NCI-H2196 (cell line): Measurements from ENCODE around the gene RIMS3.
"Not testable (repeated sequence)": the region's sequence is repeated elsewhere in the genome, so short reads cannot be mapped to it uniquely, and the experiment has no call there.

Source experiments
- DNase-seq: peaks from one replicate; lab custom pipeline; 2025; ENCODE audit not compliant: unreplicated experiment; lab: John Stamatoyannopoulos, UW

The RIMS3 gene

GRCh38 chr1:40594187-40594531, 71.3 kb downstream of the RIMS3 start:
- DNase-seq: peak; percentile 2

DNA sequence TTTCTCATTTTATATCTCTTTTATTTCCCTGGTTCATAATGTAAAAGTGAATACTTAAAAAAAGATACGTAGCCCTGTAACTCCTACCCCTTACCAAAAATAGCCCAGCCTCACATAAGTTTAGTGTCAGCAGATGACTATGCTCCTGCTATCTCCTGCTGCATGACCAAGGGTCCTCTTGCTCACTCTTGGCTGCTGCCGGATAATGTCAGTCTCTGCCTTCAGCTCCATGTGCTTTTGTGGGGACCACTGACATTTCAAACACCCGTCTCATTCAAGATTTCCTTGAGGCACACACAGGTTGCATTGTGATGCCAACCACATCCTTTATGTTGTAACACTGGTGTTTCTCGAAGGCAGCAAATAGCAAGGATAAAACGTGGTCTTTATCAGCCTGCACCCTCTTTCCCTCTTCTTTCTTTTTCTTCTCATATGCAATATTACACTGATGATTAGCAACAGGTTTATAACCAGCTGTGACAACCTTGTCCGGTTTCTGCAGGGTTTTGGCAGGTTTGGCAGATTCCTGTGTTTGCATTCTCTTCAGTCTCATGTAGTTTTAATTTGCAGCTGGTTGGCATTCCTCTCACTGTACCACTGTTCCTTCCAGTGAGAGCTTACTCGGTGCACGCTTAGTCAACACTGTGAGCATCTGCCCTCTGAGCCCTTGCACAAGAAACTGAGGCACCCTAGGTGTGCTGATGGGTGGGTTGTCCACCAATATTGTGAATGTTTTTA, 71.9 kb downstream of the RIMS3 start:
- no peak for DNase-seq

DNA sequence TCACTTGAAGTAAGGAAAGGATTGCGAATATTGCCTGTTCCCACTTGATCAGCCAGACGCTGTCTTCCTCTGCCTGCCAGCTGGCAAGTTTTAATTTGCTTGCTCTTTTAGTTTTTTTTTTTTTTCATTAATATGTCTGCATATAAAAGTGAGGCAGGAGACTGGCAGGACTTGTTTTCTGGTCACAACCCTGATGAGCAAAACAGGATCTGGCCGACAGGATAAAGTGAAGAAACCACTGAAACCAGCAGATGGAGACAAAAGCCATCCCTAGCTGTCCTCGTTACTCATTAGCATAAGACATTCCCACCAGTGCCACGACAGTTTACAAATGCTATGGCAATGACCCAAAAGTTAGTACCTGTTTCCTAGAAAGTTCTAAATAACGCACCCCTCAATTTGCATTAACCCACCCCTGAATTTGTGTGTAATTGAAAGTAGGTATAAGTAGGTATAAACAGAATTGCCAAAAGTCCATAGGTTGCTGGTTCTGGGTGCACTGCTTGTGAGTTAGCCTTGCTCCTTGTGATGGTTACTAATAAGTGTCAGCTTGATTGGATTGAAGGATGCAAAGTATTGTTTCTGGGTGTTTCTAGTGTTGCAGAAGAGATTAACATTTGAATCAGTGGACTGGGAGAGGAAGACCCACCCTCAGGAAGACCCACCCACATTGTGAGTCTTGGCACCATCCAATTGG, 73.2 kb downstream of the RIMS3 start:
- DNase-seq: peak; percentile 33

DNA sequence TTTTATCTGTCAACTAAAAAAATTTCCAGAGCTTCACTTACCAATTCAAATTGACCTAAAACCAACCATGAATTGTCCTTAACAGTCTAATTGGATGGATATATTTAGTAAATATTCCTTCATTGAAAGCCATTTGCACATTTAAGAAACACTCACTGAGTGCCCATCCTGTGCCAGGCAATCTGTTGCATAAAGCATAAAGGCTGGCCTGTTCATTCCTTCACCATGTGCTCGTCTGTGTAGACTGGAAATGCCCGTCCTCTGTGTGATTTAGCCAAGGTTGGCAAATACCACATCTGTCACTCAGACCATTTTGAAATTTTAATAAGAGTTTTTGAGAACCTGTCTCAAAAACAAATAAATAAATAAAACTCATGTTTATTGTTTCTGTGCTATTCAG, 76.9 kb downstream of the RIMS3 start:
- no peak for DNase-seq

DNA sequence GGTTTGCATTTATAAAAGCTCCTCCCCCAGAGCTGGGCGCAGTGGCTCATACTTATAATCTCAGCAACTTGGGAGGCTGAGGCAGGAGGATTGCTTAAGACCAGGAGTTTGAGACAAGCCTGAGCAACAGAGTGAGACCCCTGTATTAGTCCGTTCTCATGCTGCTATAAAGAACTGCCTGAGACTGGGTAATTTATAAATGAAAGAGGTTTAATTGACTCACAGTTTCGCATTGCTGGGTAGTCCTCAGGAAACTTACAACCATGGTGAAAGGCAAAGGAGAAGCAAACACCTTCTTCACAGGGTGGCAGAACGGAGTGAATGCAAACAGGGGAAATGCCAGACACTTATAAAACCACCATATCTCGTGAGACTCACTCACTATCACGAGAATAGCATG, 81.5 kb downstream of the RIMS3 start:
- DNase-seq: no peak

DNA sequence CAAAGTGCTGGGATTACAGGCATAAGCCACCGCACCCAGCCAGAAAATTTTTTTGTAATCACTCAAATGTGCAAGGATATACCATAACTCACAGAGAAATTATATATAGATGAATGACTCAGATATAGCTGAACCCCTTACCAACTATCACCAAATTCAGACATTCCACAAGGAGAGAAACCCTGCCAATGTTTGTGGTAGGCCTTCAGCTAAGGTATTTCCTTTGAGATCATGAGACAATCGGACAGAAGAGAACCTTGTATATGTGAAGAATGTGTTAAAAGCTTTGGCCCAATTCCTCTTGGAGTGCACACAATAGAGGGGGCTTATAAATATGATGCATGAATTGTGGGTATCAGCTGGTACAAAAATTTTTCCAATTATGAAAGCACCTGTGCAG, 83.4 kb downstream of the RIMS3 start:
- DNase-seq: no peak

DNA sequence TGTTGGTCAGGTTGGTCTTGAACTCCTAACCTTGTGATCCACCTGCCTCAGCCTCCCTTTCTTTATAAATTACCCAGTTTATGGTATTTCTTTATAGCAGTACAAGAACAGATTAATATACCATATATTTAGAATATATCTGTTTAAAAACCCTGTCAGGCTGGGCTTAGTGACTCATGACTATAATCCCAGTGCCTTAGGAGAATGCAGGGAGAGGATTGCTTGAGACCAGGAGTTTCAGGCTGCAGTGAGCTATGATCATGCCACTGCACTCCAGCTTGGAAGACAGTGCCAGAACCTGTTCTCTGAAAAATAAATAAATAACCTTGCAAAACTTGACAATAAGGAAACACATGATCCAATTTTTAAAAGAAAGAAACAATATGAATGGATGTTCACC, 90.1 kb downstream of the RIMS3 start:
- DNase-seq: no peak

DNA sequence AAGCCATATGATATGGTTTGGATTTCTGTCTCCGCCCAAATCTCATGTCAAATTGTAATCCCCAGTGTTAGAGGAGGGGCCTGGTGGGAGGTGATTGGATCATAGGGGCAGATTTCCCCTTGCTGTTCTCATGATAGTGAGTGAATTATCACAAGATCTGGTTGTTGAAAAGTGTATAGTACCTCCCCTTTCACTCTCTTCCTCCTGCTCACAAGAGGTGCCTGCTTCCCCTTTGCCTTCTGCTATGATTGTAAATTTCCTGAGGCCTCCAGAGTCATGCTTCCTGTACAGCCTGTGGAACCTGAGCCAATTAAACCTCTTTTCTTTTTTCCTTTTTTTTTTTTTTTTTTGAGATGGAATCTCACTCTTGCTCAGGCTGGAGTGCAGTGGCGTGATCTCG, 90.7 kb downstream of the RIMS3 start:
- not testable (repeated sequence) for DNase-seq
